ENCODE results near the gene DUS2. TPM values are rescaled to one million over a fixed set of nuclear protein-coding genes. Genes with fewer than 3 reads are reported as not detected.
A peak's percentile ranks its signal among the peaks of the same experiment; 100 is the strongest.
"Not testable (repeated sequence)": the region's sequence is repeated elsewhere in the genome, so short reads cannot be mapped to it uniquely, and the experiment has no call there.

DUS2 gene
- total and polyA plus RNA-seq, 11 donors, result 3.8 to 11.5 (median 7.2) TPM

GRCh38 chr16:68090130-68090529 is 67.0 kb downstream of the DUS2 start:
- peaks cover 0 to 82% (median 56%) of the 10 kb centered on the region in 12 donors for H3K4me1 ChIP-seq
- ATAC-seq (no peak), DNase-seq (no peak)
- H3K27ac ChIP-seq, result no peak overlapping the region
- intact Hi-C loops (cut with DNase I), result loop anchor here in 5 of 10 donors (5.0 to 10.0 kb wide), 4 partner anchors 112 to 235 kb away; no protein-coding TSS in a partner anchor
- H3K36me3 ChIP-seq, result no peaks in the 10 kb centered on the region
- no peaks in the 10 kb centered on the region for H3K9me3 ChIP-seq
- H3K27me3 ChIP-seq, result no peaks in the 10 kb centered on the region
- WGBS, 4 donors, result 45 to 59% (median 50%) methylated on average over 3 of the region's 3 CpGs
- TF ChIP-seq POLR2A (IDR thresholded peaks at IDR 0.05) (no peak), CTCF (IDR thresholded peaks at IDR 0.05) (no peak)
- H3K4me3 ChIP-seq, result no peak overlapping the region

GRCh38 chr16:68090533-68090932 is 67.4 kb downstream of the DUS2 start:
- intact Hi-C loops (cut with DNase I), result loop anchor here in 5 of 10 donors (5.0 to 10.0 kb wide), 4 partner anchors 112 to 234 kb away; no protein-coding TSS in a partner anchor
- no peaks in the 10 kb centered on the region for H3K9me3 ChIP-seq
- no peaks in the 10 kb centered on the region for H3K27me3 ChIP-seq
- DNase-seq, result no peak
- H3K4me3 ChIP-seq, result no peak overlapping the region
- H3K27ac ChIP-seq, result no peak overlapping the region
- no peaks in the 10 kb centered on the region for H3K36me3 ChIP-seq
- no peak for ATAC-seq
- 59 to 69% (median 62%) methylated on average over 3 of the region's 3 CpGs for WGBS, 4 donors
- TF ChIP-seq POLR2A (IDR thresholded peaks at IDR 0.05) (no peak), CTCF (IDR thresholded peaks at IDR 0.05) (no peak)
- peaks cover 0 to 83% (median 58%) of the 10 kb centered on the region in 12 donors for H3K4me1 ChIP-seq

- Histone ChIP-seq H3K36me3 (no peaks in the 10 kb centered on the region), H3K9me3 (no peaks in the 10 kb centered on the region), H3K27ac (peak overlapping the region in 2 of 12 donors; percentile 9 to 17), H3K4me3 (no peak overlapping the region), H3K4me1 (peaks cover 0 to 86% (median 60%) of the 10 kb centered on the region in 12 donors), H3K27me3 (no peaks in the 10 kb centered on the region)
- TF ChIP-seq CTCF (IDR thresholded peaks at IDR 0.05), result no peak
- no peak for TF ChIP-seq POLR2A (IDR thresholded peaks at IDR 0.05)
- WGBS, 4 donors, result 92 to 97% (median 93%) methylated on average over 5 of the region's 5 CpGs
- DNase-seq, result peak in 1 of 5 donors; percentile 5
- peak in 3 of 4 donors; percentile 28 to 47 (median 44) for ATAC-seq
- intact Hi-C loops (cut with DNase I), result loop anchor here in 6 of 10 donors (2.0 to 10.0 kb wide), 5 partner anchors 111 to 233 kb away; no protein-coding TSS in a partner anchor
Measured at GRCh38 chr16:68091380-68092261, 68.5 kb downstream of the DUS2 start.

DNA sequence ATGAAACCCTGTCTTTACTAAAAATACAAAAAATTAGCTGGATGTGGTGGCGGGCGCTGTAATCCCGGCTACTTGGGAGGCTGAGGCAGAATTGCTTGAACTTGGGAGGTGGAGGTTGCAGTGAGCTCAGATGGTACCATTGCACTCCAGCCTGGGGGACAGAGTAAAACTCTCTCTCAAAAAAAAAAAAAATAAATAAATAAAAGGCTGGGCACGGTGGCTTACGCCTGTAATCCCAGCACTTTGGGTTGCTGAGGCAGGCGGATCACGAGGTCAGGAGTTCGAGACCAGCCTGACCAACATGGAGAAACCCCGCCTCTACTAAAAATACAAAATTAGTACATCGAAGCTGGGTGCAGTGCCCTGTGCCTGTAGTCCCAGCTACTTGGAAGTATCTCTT is 69.2 kb downstream of the DUS2 start:
- not testable (repeated sequence) for H3K4me3 ChIP-seq, H3K36me3 ChIP-seq, ATAC-seq, H3K27me3 ChIP-seq, H3K9me3 ChIP-seq, H3K27ac ChIP-seq
- intact Hi-C loops (cut with DNase I), result loop anchor here in 6 of 10 donors (2.0 to 10.0 kb wide), 5 partner anchors 110 to 233 kb away; no protein-coding TSS in a partner anchor
- H3K4me1 ChIP-seq, result peaks cover 0 to 86% (median 55%) of the 10 kb centered on the region in 12 donors
- DNase-seq, result peak in 1 of 5 donors; percentile 7
- 84 to 92% (median 90%) methylated on average over 10 of the region's 10 CpGs for WGBS, 4 donors
